ENCODE data around the gene SAMD4B.

SAMD4B gene

DNA sequence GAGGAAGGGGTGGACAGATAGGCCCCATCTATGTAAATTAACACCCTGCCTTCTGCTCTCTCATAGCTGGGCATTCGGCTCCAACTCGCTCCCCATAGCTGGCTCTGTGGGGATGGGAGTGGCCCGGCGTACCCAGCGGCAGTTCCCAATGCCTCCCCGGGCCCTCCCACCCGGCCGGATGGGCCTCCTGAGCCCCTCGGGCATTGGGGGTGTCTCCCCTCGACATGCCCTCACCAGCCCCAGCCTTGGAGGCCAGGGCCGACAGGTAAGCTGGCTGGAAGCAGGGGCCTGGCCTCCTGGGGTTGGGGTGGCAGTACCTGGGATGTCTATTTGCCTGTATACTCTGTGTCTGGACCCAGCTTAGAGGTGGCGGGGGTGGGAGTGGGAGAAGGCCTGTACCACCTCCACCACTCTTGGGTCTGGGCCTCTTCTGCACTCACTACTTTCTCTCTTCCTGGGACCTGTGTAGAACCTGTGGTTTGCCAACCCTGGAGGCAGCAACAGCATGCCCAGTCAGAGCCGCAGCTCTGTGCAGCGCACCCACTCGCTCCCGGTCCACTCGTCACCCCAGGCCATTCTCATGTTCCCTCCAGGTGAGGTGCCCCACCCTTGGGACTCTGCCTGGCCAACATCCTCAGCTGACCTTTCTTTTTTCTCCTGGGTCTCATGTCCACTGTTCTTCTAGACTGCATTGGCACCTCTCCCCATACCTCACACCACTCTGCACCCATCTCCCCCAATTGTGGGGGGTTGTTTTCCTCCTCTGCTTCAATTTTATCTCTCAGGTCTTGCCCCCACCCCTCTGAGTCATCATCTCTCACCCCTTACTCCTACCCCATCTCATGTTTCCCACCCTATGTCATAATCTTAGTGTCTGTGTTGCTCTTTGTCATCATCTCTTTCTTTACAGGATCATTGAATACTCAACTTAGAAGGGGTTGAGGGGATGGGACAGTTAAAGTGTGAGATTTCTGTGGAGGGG is 38.6 kb downstream of the SAMD4B start:
- Histone ChIP-seq H3K4me3 (ENCODE audit: low read length in 2 of 2) (no peak overlapping the region), H3K27me3 (ENCODE audit: control insufficient read depth in 3 of 3, insufficient read depth in 3 of 3, low read depth in 1 of 3, low read length in 3 of 3) (no peaks in the 10 kb centered on the region), H3K23ac (ENCODE audit: low read depth, low read length, poor library complexity) (no peak overlapping the region), H2BK15ac (ENCODE audit: low read length) (no peak overlapping the region), H4K8ac (ENCODE audit: low read depth, low read length) (no peak overlapping the region), H3K4me2 (ENCODE audit: insufficient read depth, low read length, poor library complexity, severe bottlenecking) (no peak overlapping the region), H3K9me3 (replicated peaks in 1 of 2; ENCODE audit: control insufficient read depth in 2 of 2, insufficient read depth in 1 of 2, low read depth in 1 of 2, low read length in 2 of 2) (no peaks in the 10 kb centered on the region), H2AFZ (ENCODE audit: low read length) (no peak overlapping the region), H2BK120ac (ENCODE audit: low read depth, low read length) (no peak overlapping the region), H2BK12ac (ENCODE audit: low read length) (no peak overlapping the region), H3K79me1 (ENCODE audit: low read depth, low read length) (no peaks in the 10 kb centered on the region), H3K4me1 (ENCODE audit: control insufficient read depth in 2 of 2, insufficient read depth in 1 of 2, low read depth in 1 of 2, low read length in 2 of 2) (no peaks in the 10 kb centered on the region), H3K36me3 (replicated peaks in 1 of 2; ENCODE audit: control insufficient read depth in 2 of 2, insufficient read depth in 2 of 2, low read length in 2 of 2) (peaks cover 78 to 100% of the 10 kb centered on the region in 2 donors), H3K27ac (replicated peaks; ENCODE audit: low read length) (no peak overlapping the region), H2AK5ac (ENCODE audit: low read depth, low read length) (no peak overlapping the region), H3K4ac (ENCODE audit: low read length) (no peak overlapping the region), H3K14ac (ENCODE audit: low read length) (no peak overlapping the region), H4K91ac (ENCODE audit: low read depth, low read length, poor library complexity) (no peak overlapping the region), H2BK5ac (ENCODE audit: low read length) (no peak overlapping the region), H3K9ac (ENCODE audit: low read depth, low read length, poor library complexity) (no peak overlapping the region), H3K18ac (ENCODE audit: low read length) (no peak overlapping the region)
- no peak for DNase-seq (ENCODE audit: low spot score)
- no CpG with 5 or more reads among the region's 17 CpGs for WGBS, 2 donors (ENCODE audit: extremely low coverage in 2 of 2, insufficient read length in 2 of 2, insufficient replicate concordance in 1 of 2)

DNA sequence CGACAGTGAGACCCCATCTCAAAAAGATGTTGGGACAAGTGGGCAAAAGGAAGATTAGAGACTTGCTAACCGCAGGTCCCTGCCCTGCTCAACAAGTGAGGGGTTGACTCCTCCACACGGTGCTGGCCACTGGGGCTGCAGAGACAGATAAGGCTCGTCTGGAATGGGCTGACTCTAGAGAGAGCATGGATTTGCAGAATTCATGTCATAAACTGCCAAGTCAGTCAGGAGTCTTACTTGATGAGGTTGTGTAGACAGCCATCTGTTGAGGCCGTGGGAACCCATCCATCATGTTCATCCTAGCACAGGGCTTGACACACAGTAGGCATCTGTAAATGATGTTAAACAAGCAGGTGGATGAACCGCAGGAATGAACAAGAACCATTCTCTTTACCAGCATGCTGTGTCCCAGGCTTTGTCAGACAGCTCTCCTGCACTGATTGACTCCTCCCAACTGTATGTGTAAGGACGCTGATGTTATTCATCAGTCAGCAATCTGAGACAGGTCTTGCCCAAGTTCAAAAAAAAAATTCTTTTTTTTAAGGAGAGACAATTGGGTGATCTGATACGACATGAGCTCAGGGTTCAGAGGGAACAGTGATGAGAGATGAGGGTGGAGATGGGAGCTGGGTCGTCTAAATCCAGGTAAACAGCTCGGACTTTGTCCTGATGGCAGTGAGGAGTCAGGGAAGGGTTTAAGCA is 39.8 kb downstream of the SAMD4B start:
- H3K36me3 ChIP-seq (replicated peaks in 1 of 2; ENCODE audit: control insufficient read depth in 2 of 2, insufficient read depth in 2 of 2, low read length in 2 of 2) = peaks cover 78 to 100% of the 10 kb centered on the region in 2 donors
- no peak overlapping the region for H2AFZ ChIP-seq (ENCODE audit: low read length)
- no peak overlapping the region for H3K18ac ChIP-seq (ENCODE audit: low read length)
- no peak overlapping the region for H2BK12ac ChIP-seq (ENCODE audit: low read length)
- no peak overlapping the region for H3K23ac ChIP-seq (ENCODE audit: low read depth, low read length, poor library complexity)
- no peak overlapping the region for H2BK120ac ChIP-seq (ENCODE audit: low read depth, low read length)
- H3K4ac ChIP-seq (ENCODE audit: low read length) = no peak overlapping the region
- H3K9me3 ChIP-seq (replicated peaks in 1 of 2; ENCODE audit: control insufficient read depth in 2 of 2, insufficient read depth in 1 of 2, low read depth in 1 of 2, low read length in 2 of 2) = no peaks in the 10 kb centered on the region
- H3K27ac ChIP-seq (replicated peaks; ENCODE audit: low read length) = no peak overlapping the region
- no peak overlapping the region for H3K9ac ChIP-seq (ENCODE audit: low read depth, low read length, poor library complexity)
- H3K4me2 ChIP-seq (ENCODE audit: insufficient read depth, low read length, poor library complexity, severe bottlenecking) = no peak overlapping the region
- no peaks in the 10 kb centered on the region for H3K79me1 ChIP-seq (ENCODE audit: low read depth, low read length)
- no peak overlapping the region for H3K4me3 ChIP-seq (ENCODE audit: low read length in 2 of 2)
- no peak overlapping the region for H2BK5ac ChIP-seq (ENCODE audit: low read length)
- H3K4me1 ChIP-seq (ENCODE audit: control insufficient read depth in 2 of 2, insufficient read depth in 1 of 2, low read depth in 1 of 2, low read length in 2 of 2) = no peaks in the 10 kb centered on the region
- no peak overlapping the region for H4K8ac ChIP-seq (ENCODE audit: low read depth, low read length)
- H4K91ac ChIP-seq (ENCODE audit: low read depth, low read length, poor library complexity) = no peak overlapping the region
- H2BK15ac ChIP-seq (ENCODE audit: low read length) = no peak overlapping the region
- no peaks in the 10 kb centered on the region for H3K27me3 ChIP-seq (ENCODE audit: control insufficient read depth in 3 of 3, insufficient read depth in 3 of 3, low read depth in 1 of 3, low read length in 3 of 3)
- no peak overlapping the region for H3K14ac ChIP-seq (ENCODE audit: low read length)
- no CpG with 5 or more reads among the region's 10 CpGs for WGBS, 2 donors (ENCODE audit: extremely low coverage in 2 of 2, insufficient read length in 2 of 2, insufficient replicate concordance in 1 of 2)
- DNase-seq (ENCODE audit: low spot score) = no peak
- no peak overlapping the region for H2AK5ac ChIP-seq (ENCODE audit: low read depth, low read length)

DNA sequence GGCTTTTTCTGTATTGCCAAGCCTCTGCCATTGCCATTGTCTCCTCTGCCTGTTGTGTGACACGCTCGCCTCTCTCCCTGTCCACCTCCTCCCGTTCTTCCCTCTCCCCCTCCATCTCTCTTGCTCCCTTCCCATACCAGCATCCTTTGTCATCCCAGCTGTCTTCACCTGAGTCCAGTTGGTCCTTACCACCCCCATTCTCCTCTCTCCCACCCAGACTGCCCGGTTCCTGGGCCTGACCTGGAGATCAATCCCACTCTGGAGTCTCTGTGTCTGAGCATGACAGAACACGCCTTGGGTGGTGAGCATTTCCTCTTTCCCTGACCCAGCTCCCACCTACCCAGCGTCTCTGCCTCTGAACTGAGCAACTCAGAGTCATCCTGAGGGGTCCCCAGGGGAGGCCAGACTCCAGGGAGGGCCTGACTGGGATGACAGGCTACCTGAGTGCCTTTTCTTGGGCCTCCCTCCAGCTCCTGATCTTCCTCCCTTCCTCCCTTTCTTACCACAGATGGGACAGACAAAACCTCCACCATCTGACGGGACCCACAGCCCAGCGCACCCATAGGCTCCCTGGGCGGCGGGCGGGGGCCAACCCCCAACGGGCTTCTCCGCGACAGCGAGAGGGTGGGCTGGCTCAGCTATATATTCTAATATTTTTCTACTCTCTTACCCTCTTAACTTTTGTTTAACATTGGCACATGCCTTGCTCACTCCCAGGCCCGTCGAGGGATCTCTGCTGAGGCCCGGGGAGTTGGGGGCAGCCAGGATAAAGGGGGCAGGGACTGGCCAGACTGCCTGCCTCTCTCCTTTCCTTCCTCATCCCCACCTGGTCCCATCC is 41.0 kb downstream of the SAMD4B start:
- WGBS, 2 donors (ENCODE audit: extremely low coverage in 2 of 2, insufficient read length in 2 of 2, insufficient replicate concordance in 1 of 2) = no CpG with 5 or more reads among the region's 18 CpGs
- Histone ChIP-seq H3K36me3 (replicated peaks in 1 of 2; ENCODE audit: control insufficient read depth in 2 of 2, insufficient read depth in 2 of 2, low read length in 2 of 2) (peaks cover 72 to 100% of the 10 kb centered on the region in 2 donors), H4K8ac (ENCODE audit: low read depth, low read length) (no peak overlapping the region)

More for the DNA sequence above, 41.0 kb downstream of the SAMD4B start:
- Histone ChIP-seq H2AFZ (ENCODE audit: low read length) (no peak overlapping the region), H3K23ac (ENCODE audit: low read depth, low read length, poor library complexity) (no peak overlapping the region), H2BK12ac (ENCODE audit: low read length) (no peak overlapping the region), H2BK120ac (ENCODE audit: low read depth, low read length) (no peak overlapping the region), H3K27ac (replicated peaks; ENCODE audit: low read length) (no peak overlapping the region), H3K79me1 (ENCODE audit: low read depth, low read length) (no peaks in the 10 kb centered on the region), H2BK5ac (ENCODE audit: low read length) (no peak overlapping the region), H3K27me3 (ENCODE audit: control insufficient read depth in 3 of 3, insufficient read depth in 3 of 3, low read depth in 1 of 3, low read length in 3 of 3) (no peaks in the 10 kb centered on the region), H3K18ac (ENCODE audit: low read length) (no peak overlapping the region), H3K14ac (ENCODE audit: low read length) (no peak overlapping the region), H3K4me1 (ENCODE audit: control insufficient read depth in 2 of 2, insufficient read depth in 1 of 2, low read depth in 1 of 2, low read length in 2 of 2) (no peaks in the 10 kb centered on the region), H3K4me3 (ENCODE audit: low read length in 2 of 2) (no peak overlapping the region), H2AK5ac (ENCODE audit: low read depth, low read length) (no peak overlapping the region), H3K9me3 (replicated peaks in 1 of 2; ENCODE audit: control insufficient read depth in 2 of 2, insufficient read depth in 1 of 2, low read depth in 1 of 2, low read length in 2 of 2) (no peaks in the 10 kb centered on the region), H2BK15ac (ENCODE audit: low read length) (no peak overlapping the region), H3K9ac (ENCODE audit: low read depth, low read length, poor library complexity) (no peak overlapping the region), H3K4ac (ENCODE audit: low read length) (no peak overlapping the region), H3K4me2 (ENCODE audit: insufficient read depth, low read length, poor library complexity, severe bottlenecking) (no peak overlapping the region), H4K91ac (ENCODE audit: low read depth, low read length, poor library complexity) (no peak overlapping the region)
- no peak for DNase-seq (ENCODE audit: low spot score)

Data from neuronal stem cell (in vitro differentiated cells).